Mesenchymal stem cell (in vitro differentiated cells and primary cell): ENCODE results near the gene SYT17.

Experiments used
- DNase-seq: peaks from one replicate; pipeline ENCODE4 v3.0.0-alpha.2; 2013
- H2AFZ ChIP-seq: one replicate; pipeline ENCODE4 v1.6.1; 2013; ENCODE audit warnings: low read depth, mild to moderate bottlenecking, control low read depth, inconsistent platforms, low read length, moderate library complexity
- H2AK5ac ChIP-seq: 2 replicates; pipeline ENCODE4 v1.6.1; 2013; ENCODE audit warnings: low read length, moderate library complexity, mild to moderate bottlenecking, inconsistent platforms; ENCODE audit not compliant: severe bottlenecking
- H2BK120ac ChIP-seq: one replicate; pipeline ENCODE4 v1.6.1; 2013; ENCODE audit warnings: low read depth, mild to moderate bottlenecking, inconsistent platforms, low read length, moderate library complexity
- H2BK12ac ChIP-seq, 2 experiments: one replicate each; pipeline ENCODE4 v1.6.1; 2013; ENCODE audit warnings: inconsistent platforms in 2 of 2, low read length in 2 of 2, mild to moderate bottlenecking in 2 of 2, moderate library complexity in 2 of 2, control low read depth in 1 of 2
- H2BK15ac ChIP-seq: one replicate; pipeline ENCODE4 v1.6.1; 2013; ENCODE audit warnings: mild to moderate bottlenecking, low read depth, inconsistent platforms; ENCODE audit not compliant: poor library complexity, severe bottlenecking
- H2BK5ac ChIP-seq: 2 replicates; pipeline ENCODE4 v1.6.1; 2013; ENCODE audit warnings: low read depth, mild to moderate bottlenecking, low read length, control low read depth, inconsistent platforms; ENCODE audit not compliant: poor library complexity, severe bottlenecking
- H3K14ac ChIP-seq, 2 experiments: one replicate each; pipeline ENCODE4 v1.6.1; 2013; ENCODE audit warnings: inconsistent platforms in 2 of 2, low read length in 2 of 2, control low read depth in 1 of 2, mild to moderate bottlenecking in 1 of 2, moderate library complexity in 1 of 2
- H3K18ac ChIP-seq, 2 experiments: one replicate each; pipeline ENCODE4 v1.6.1; 2013; ENCODE audit warnings: inconsistent platforms in 2 of 2, low read length in 2 of 2, control low read depth in 1 of 2, low read depth in 1 of 2, mild to moderate bottlenecking in 1 of 2
- H3K23ac ChIP-seq, 2 experiments: one replicate each; pipeline ENCODE4 v1.6.1; 2013; ENCODE audit warnings: inconsistent platforms in 2 of 2, low read length in 2 of 2, mild to moderate bottlenecking in 2 of 2, moderate library complexity in 2 of 2, control low read depth in 1 of 2
- H3K27ac ChIP-seq: 2 replicates; pipeline ENCODE4 v1.5.1; 2013; ENCODE audit warnings: mild to moderate bottlenecking, moderate library complexity, low read length, control low read depth, inconsistent platforms; ENCODE audit not compliant: poor library complexity, severe bottlenecking
- H3K27me3 ChIP-seq, 2 experiments: 2 replicates each; pipeline versions ENCODE4 v1.6.1 to v1.7.0; 2013; ENCODE audit warnings: low read length in 2 of 2, mild to moderate bottlenecking in 2 of 2, moderate library complexity in 2 of 2, control low read depth in 1 of 2, inconsistent platforms in 1 of 2; ENCODE audit not compliant: control insufficient read depth in 1 of 2, insufficient read depth in 1 of 2
- H3K36me3 ChIP-seq, 2 experiments: 2 replicates each; pipeline versions ENCODE4 v1.6.1 to v1.7.0; 2013; ENCODE audit warnings: low read length in 2 of 2, control low read depth in 1 of 2, inconsistent platforms in 1 of 2, low read depth in 1 of 2, mild to moderate bottlenecking in 1 of 2; ENCODE audit not compliant: insufficient read depth in 2 of 2, control insufficient read depth in 1 of 2
- H3K4ac ChIP-seq, 2 experiments: one replicate each; pipeline ENCODE4 v1.6.1; 2013; ENCODE audit warnings: inconsistent platforms in 2 of 2, low read length in 2 of 2, mild to moderate bottlenecking in 2 of 2, moderate library complexity in 2 of 2, control low read depth in 1 of 2, low read depth in 1 of 2
- H3K4me1 ChIP-seq: 2 replicates; pipeline ENCODE4 v1.6.1; 2013; ENCODE audit warnings: low read depth, low read length, control low read depth; ENCODE audit not compliant: control insufficient read depth, insufficient read depth
- H3K4me2 ChIP-seq: 2 replicates; pipeline ENCODE4 v1.6.1; 2013; ENCODE audit warnings: low read length, mild to moderate bottlenecking, inconsistent platforms; ENCODE audit not compliant: poor library complexity, severe bottlenecking
- H3K4me3 ChIP-seq, 2 experiments: 2 replicates each; pipeline versions ENCODE4 v1.5.1 to v1.7.0; 2013; ENCODE audit warnings: low read length in 2 of 2, mild to moderate bottlenecking in 2 of 2, control low read depth in 1 of 2, low read depth in 1 of 2; ENCODE audit not compliant: insufficient read depth in 1 of 2
- H3K79me1 ChIP-seq: replicated peaks from 2 replicates; pipeline ENCODE4 v1.6.1; 2013; ENCODE audit warnings: mild to moderate bottlenecking, control low read depth, low read length, inconsistent platforms; ENCODE audit not compliant: poor library complexity, severe bottlenecking
- H3K9ac ChIP-seq: 2 replicates; pipeline ENCODE4 v1.7.0; 2013; ENCODE audit warnings: mild to moderate bottlenecking, low read length, moderate library complexity
- H3K9me3 ChIP-seq: 2 replicates; pipeline ENCODE4 v1.7.0; 2013; ENCODE audit warnings: mild to moderate bottlenecking, low read length; ENCODE audit not compliant: control insufficient read depth
- H4K8ac ChIP-seq: one replicate; pipeline ENCODE4 v1.6.1; 2013; ENCODE audit warnings: inconsistent platforms, mild to moderate bottlenecking, low read length, moderate library complexity
- H4K91ac ChIP-seq: one replicate; pipeline ENCODE4 v1.6.1; 2013; ENCODE audit warnings: mild to moderate bottlenecking, low read length, inconsistent platforms
- WGBS: methylation state at CpG from one replicate; pipeline ENCODE4 v1.1.7; 2013; ENCODE audit warnings: mixed read lengths; 5-methylcytosine and 5-hydroxymethylcytosine counted together

Gene SYT17

DNA sequence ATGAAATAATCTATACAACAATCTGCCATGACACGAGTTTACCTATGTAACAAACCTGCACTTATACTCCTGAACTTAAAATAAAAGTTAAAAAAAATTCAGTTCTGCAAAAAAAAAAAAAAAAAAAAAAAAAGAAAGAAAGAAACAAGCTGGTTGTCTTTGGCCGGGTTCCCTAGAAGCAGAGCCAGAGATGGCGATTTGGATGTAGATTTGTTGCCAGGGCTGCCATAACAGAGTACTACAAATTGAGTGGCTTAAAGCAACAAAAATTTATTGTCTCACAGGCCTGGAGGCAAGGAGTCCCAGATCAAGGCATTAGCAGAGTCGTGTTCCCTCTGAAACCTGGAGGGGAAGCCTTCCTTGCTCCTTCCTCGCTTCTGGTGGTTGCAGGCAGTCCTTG lies 20.4 kb downstream of the SYT17 start:
- H3K4me2 ChIP-seq, result no peak overlapping the region
- H3K9me3 ChIP-seq, result no peaks in the 10 kb centered on the region
- 68% methylated on average over 4 of the region's 5 CpGs for WGBS
- no peak overlapping the region for H2AFZ ChIP-seq
- no peak overlapping the region for H3K23ac ChIP-seq
- no peak overlapping the region for H3K27ac ChIP-seq
- no peak overlapping the region for H2BK12ac ChIP-seq
- H2BK120ac ChIP-seq, result no peak overlapping the region
- no peak for DNase-seq
- no peak overlapping the region for H3K9ac ChIP-seq
- peak overlapping the region in 1 of 2 experiments; percentile 16 for H3K18ac ChIP-seq
- H3K4me3 ChIP-seq, result no peak overlapping the region
- H3K14ac ChIP-seq, result no peak overlapping the region
- H3K79me1 ChIP-seq, result no peaks in the 10 kb centered on the region
- no peaks in the 10 kb centered on the region for H3K4me1 ChIP-seq
- H3K27me3 ChIP-seq, result peaks cover 0 to under 1% of the 10 kb centered on the region in 2 experiments
- H3K36me3 ChIP-seq, result no peaks in the 10 kb centered on the region
- no peak overlapping the region for H3K4ac ChIP-seq
- H2BK15ac ChIP-seq, result no peak overlapping the region
- no peak overlapping the region for H2AK5ac ChIP-seq
- H4K91ac ChIP-seq, result no peak overlapping the region
- no peak overlapping the region for H4K8ac ChIP-seq
- no peak overlapping the region for H2BK5ac ChIP-seq

DNA sequence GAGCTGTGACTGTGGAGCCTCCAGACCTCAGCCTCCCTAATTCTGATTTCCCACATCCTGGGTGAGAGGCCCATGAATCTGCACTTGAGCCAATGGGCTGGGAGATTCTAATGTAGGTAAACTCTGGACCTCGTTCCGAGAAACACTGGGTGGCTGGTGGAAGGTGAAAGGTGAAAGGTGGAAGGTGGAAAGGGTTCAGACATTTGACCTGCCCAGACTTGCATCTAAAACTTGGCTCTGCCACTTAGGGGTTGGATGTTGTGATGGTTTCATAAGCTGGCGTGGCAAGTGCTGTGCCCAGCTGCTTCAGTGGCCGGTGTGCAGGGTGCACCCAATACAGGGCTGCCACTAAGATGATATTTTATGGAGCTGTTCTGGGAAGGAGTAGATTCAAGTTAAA lies 24.8 kb downstream of the SYT17 start:
- WGBS, result 92% methylated on average over 4 of the region's 4 CpGs
- Histone ChIP-seq H3K9ac (no peak overlapping the region), H3K27ac (no peak overlapping the region)

DNA sequence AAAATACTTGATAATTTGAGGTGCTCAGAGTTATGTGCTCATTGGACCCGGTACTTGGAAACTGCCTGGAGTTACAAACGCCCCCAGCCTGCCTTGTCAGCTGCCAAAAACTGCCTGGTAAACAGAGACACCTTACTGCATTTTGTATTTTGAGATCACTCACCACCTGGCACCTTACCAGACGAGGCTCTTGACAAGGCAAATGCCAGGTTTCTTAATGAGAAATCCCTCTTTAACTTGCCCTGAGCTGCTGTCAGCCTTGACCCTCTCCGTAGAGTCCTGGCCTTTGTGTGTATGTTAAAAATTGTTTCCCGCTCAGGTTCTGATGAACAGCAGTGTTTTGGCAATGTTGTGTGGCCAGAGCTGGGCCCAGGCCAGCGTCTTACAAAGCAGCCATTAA lies 28.8 kb downstream of the SYT17 start:
- Histone ChIP-seq H4K91ac (no peak overlapping the region), H3K27ac (no peak overlapping the region), H3K4me1 (no peaks in the 10 kb centered on the region), H2AFZ (no peak overlapping the region), H2BK5ac (no peak overlapping the region), H3K36me3 (no peaks in the 10 kb centered on the region), H2AK5ac (no peak overlapping the region), H2BK15ac (no peak overlapping the region), H3K79me1 (no peaks in the 10 kb centered on the region), H3K27me3 (peaks cover 6 to 10% of the 10 kb centered on the region in 2 experiments), H3K18ac (no peak overlapping the region), H2BK12ac (no peak overlapping the region), H3K9me3 (peaks cover 9% of the 10 kb centered on the region), H4K8ac (no peak overlapping the region), H2BK120ac (no peak overlapping the region), H3K4me3 (no peak overlapping the region), H3K23ac (no peak overlapping the region), H3K9ac (no peak overlapping the region), H3K14ac (no peak overlapping the region), H3K4me2 (no peak overlapping the region), H3K4ac (no peak overlapping the region)
- DNase-seq, result no peak
- 79% methylated on average over 6 of the region's 6 CpGs for WGBS

More for the DNA sequence above, 24.8 kb downstream of the SYT17 start:
- Histone ChIP-seq H2BK5ac (no peak overlapping the region), H3K4me2 (no peak overlapping the region), H2BK120ac (no peak overlapping the region), H3K14ac (no peak overlapping the region), H3K79me1 (no peaks in the 10 kb centered on the region), H3K27me3 (peaks cover 6 to 10% of the 10 kb centered on the region in 2 experiments), H3K36me3 (no peaks in the 10 kb centered on the region), H4K91ac (no peak overlapping the region), H3K18ac (no peak overlapping the region), H2AK5ac (no peak overlapping the region), H2BK12ac (no peak overlapping the region), H3K23ac (no peak overlapping the region), H2AFZ (no peak overlapping the region), H3K4me3 (no peak overlapping the region), H3K4ac (no peak overlapping the region), H3K4me1 (no peaks in the 10 kb centered on the region), H2BK15ac (no peak overlapping the region), H3K9me3 (no peaks in the 10 kb centered on the region), H4K8ac (no peak overlapping the region)
- DNase-seq, result no peak

DNA sequence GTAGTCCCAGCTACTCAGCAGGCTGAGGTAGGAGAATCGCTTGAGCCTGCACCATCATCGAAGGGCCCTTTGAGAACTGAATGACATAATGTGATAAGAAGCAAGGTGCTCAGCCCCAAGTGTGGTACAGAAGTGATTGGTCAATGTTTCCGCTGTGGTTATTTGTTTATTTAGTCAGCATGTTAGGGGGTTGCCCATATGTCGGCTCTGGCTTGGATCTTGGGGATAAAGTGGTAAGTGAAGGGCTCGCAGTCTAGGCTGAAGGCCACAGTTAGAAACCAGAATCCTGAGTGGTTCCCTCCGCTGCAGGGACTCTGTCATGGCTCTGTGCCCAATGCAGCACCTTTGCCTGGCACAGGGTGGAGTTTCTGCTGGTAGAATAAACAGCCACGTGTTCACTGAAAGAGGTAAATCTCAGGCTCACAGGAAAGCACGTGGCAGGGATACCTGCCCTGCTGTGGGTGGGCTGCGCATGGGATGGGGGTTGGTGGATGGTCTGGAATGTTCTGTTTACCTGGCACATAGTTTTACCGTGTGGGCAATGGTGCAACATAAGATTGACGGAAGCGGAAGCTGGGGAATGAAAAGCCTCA lies 35.4 kb downstream of the SYT17 start:
- 87% methylated on average over 12 of the region's 12 CpGs for WGBS
- Histone ChIP-seq H3K36me3 (no peaks in the 10 kb centered on the region), H3K27ac (no peak overlapping the region)

More for the DNA sequence above, 35.4 kb downstream of the SYT17 start:
- no peaks in the 10 kb centered on the region for H3K4me1 ChIP-seq
- DNase-seq, result peak; percentile 15
- peak overlapping the region in 1 of 2 experiments; percentile 14 for H3K4me3 ChIP-seq
- H4K8ac ChIP-seq, result peak overlapping the region; percentile 40
- no peak overlapping the region for H3K9ac ChIP-seq
- no peaks in the 10 kb centered on the region for H3K79me1 ChIP-seq
- H2BK12ac ChIP-seq, result no peak overlapping the region
- H3K23ac ChIP-seq, result no peak overlapping the region
- H2AFZ ChIP-seq, result no peak overlapping the region
- H3K9me3 ChIP-seq, result peaks cover 9% of the 10 kb centered on the region
- no peak overlapping the region for H2BK15ac ChIP-seq
- H2BK120ac ChIP-seq, result no peak overlapping the region
- no peak overlapping the region for H3K4ac ChIP-seq
- no peak overlapping the region for H2AK5ac ChIP-seq
- H3K18ac ChIP-seq, result no peak overlapping the region
- no peak overlapping the region for H3K14ac ChIP-seq
- H2BK5ac ChIP-seq, result no peak overlapping the region
- H3K4me2 ChIP-seq, result no peak overlapping the region
- H3K27me3 ChIP-seq, result peaks cover 0 to 3% of the 10 kb centered on the region in 2 experiments
- H4K91ac ChIP-seq, result no peak overlapping the region
